Heart right ventricle (tissue), 16 donors: ENCODE measurements around the gene CUZD1. TPM values are rescaled to one million over a fixed set of nuclear protein-coding genes. Genes with fewer than 3 reads are reported as not detected.

Source experiments
- ATAC-seq, 8 donors: fragments of 200-7000 bp; cut with Tn5 transposase; one replicate each; pipeline ENCODE4 v1.9.1; 2020; ENCODE audit warnings: mild to moderate bottlenecking in 8 of 8, moderate library complexity in 8 of 8, moderate number of reproducible peaks in 1 of 8
- DNase-seq, 2 donors: peaks; one replicate each; pipeline ENCODE4 v3.0.0-alpha.2; 2020
- H3K27ac ChIP-seq, 10 donors: fragments of 200-600 bp; sonication (generic) in 2 of 10; one replicate each; pipeline versions ENCODE4 v1.5.0 to v1.8.0; 2020 to 2022; ENCODE audit warnings: mild to moderate bottlenecking in 3 of 10
- H3K27me3 ChIP-seq, 7 donors: fragments of 200-600 bp; one replicate each; pipeline ENCODE4 v1.8.0; 2021 to 2022; ENCODE audit warnings: mild to moderate bottlenecking in 2 of 7
- H3K36me3 ChIP-seq, 9 donors: fragments of 200-600 bp; sonication (generic) in 1 of 9; one replicate each; pipeline versions ENCODE4 v1.5.0 to v1.8.0; 2020 to 2022; ENCODE audit warnings: mild to moderate bottlenecking in 2 of 9
- H3K4me1 ChIP-seq, 9 donors: fragments of 200-600 bp; sonication (generic) in 1 of 9; one replicate each; pipeline versions ENCODE4 v1.5.0 to v1.8.0; 2020 to 2022; ENCODE audit warnings: mild to moderate bottlenecking in 4 of 9
- H3K4me3 ChIP-seq, 10 donors: fragments of 200-600 bp; sonication (generic) in 2 of 10; one replicate each; pipeline versions ENCODE4 v1.5.0 to v1.8.0; 2020 to 2022; ENCODE audit warnings: mild to moderate bottlenecking in 7 of 10, moderate library complexity in 2 of 10
- H3K9me3 ChIP-seq, 11 donors: fragments of 200-600 bp in 10 of 11; sonication (generic) in 2 of 11; one replicate each; pipeline versions ENCODE4 v1.5.0 to v1.8.0; 2013 to 2022; ENCODE audit warnings: mild to moderate bottlenecking in 2 of 11, control low read depth in 1 of 11, moderate library complexity in 1 of 11
- CTCF ChIP-seq, 9 donors: fragments of 200-600 bp; sonication (generic) in 2 of 9; IDR thresholded peaks; one replicate each; pipeline versions ENCODE4 v1.5.0 to v1.8.0; 2021 to 2022; ENCODE audit warnings: antibody characterized with exemption in 9 of 9, mild to moderate bottlenecking in 5 of 9, moderate library complexity in 1 of 9
- WGBS, 2 donors: extraction: QIAGEN DNeasy Blood & Tissue Kit; methylation state at CpG; one replicate each; pipeline ENCODE4 v1.1.7; 2013; ENCODE audit warnings: inconsistent platforms in 1 of 2; 5-methylcytosine and 5-hydroxymethylcytosine counted together
- intact Hi-C, 10 donors: fragments of 100-400 bp; cut with DNase I; formaldehyde crosslinking; loops; one replicate each; pipeline versions ENCODE4 v1.11.1 to v1.14.2; 2022
- polyA plus RNA-seq, 2 donors: library from polyadenylated mRNA; stranded (reverse); fragments of 200-250 nt; gene quantifications; one replicate each; pipeline ENCODE4 v1.2.3, GENCODE V29; 2013
- total RNA-seq, 10 donors: library from RNA; stranded (reverse); fragmentation: NEBNext Ultra II Directional in 3 of 10; extraction: Animal tissue kit (Norgen Biotek cat#: 25700) in 3 of 10; gene quantifications; one replicate each; pipeline versions ENCODE4 v1.2.1 to v1.2.4, GENCODE V29; 2021 to 2023
- donor health status: Arrhythmogenic right ventricular cardiomyopathy.
- donor health status: ischemic (EF 13 %, LVEDD 7.1; RV severe dilation, severe dysfunction).
- donor health status: healthy with polysubstance abuse.
- donor health status: DM: no; HTN: yes; CAD: no.
- donor health status: DM: no; HTN: no; CAD: no.
- donor health status: ischemic (EF 25% LVEDD 6.9; RV normal size, moderate dysfunction).
- donor health status: ischemic (EF 25% LVEDD 5.7; RV mildly dilated, moderate dysfunction).
- donor health status: healthy.
- donor health status: DM: yes; HTN: yes; CAD: no.
- donor health status: Ischemic cardiomyopathy.
- donor health status: ischemic (EF 35%, LVEDD 5.7; RV mildly dilated, moderate dysfunction).
- donor health status: nonischemic (EF 11% LVEDD 7.7; RV severe dilation, severe dysfunction).
- donor health status: DM: yes; HTN: yes; CAD: no.
- donor health status: PGD.
- donor health status: ischemic (EF 29% LVEDD 5.4; RV normal size, mild dysfunction).
- donor health status: nonischemic (EF 23%, LVEDD 6.1; RV moderate dilation, normal function).

CUZD1 gene
- total and polyA plus RNA-seq, 12 donors: 0.13 to 1.1 (median 0.24) TPM

- DNase-seq: no peak
- intact Hi-C loops: no loop called here
- no peaks in the 10 kb centered on the region for H3K27me3 ChIP-seq
- peaks cover 0 to 34% (median 0%) of the 10 kb centered on the region in 9 donors for H3K36me3 ChIP-seq
- no peaks in the 10 kb centered on the region for H3K4me1 ChIP-seq
- TF ChIP-seq CTCF (IDR thresholded peaks at IDR 0.05): no peak
- H3K27ac ChIP-seq: no peak overlapping the region
- ATAC-seq: no peak
- peaks cover 0 to 25% (median 4%) of the 10 kb centered on the region in 11 donors for H3K9me3 ChIP-seq
- 86 to 87% methylated on average over 4 of the region's 4 CpGs for WGBS, 2 donors
- no peak overlapping the region for H3K4me3 ChIP-seq
Observed at GRCh38 chr10:122838880-122839279, 6.8 kb downstream of the CUZD1 start.

GRCh38 chr10:122835908-122836307 lies 9.7 kb downstream of the CUZD1 start:
- H3K4me3 ChIP-seq: no peak overlapping the region
- ATAC-seq: no peak
- TF ChIP-seq CTCF (IDR thresholded peaks at IDR 0.05): no peak
- intact Hi-C loops: no loop called here
- no peaks in the 10 kb centered on the region for H3K4me1 ChIP-seq
- DNase-seq: no peak
- H3K27me3 ChIP-seq: no peaks in the 10 kb centered on the region
- H3K36me3 ChIP-seq: peaks cover 0 to 56% (median 0%) of the 10 kb centered on the region in 9 donors
- WGBS, 2 donors: 86 to 88% methylated on average over 2 of the region's 2 CpGs
- H3K9me3 ChIP-seq: peaks cover 0 to 8% (median 0%) of the 10 kb centered on the region in 11 donors
- H3K27ac ChIP-seq: no peak overlapping the region

- WGBS, 2 donors: 81 to 88% methylated on average over 1 of the region's 1 CpG
- Histone ChIP-seq H3K27ac (no peak overlapping the region), H3K27me3 (peaks cover 0 to 25% (median 0%) of the 10 kb centered on the region in 7 donors), H3K4me3 (no peak overlapping the region), H3K4me1 (no peaks in the 10 kb centered on the region), H3K9me3 (peaks cover 0 to 2% (median 0%) of the 10 kb centered on the region in 11 donors), H3K36me3 (peaks cover 0 to 44% (median 0%) of the 10 kb centered on the region in 9 donors)
- DNase-seq: no peak
- intact Hi-C loops: no loop called here
- ATAC-seq: no peak
- TF ChIP-seq CTCF (IDR thresholded peaks at IDR 0.05): no peak
Observed at GRCh38 chr10:122830965-122831353, 14.7 kb downstream of the CUZD1 start.

- DNase-seq (no peak), ATAC-seq (no peak)
- intact Hi-C loops: no loop called here
- Histone ChIP-seq H3K4me1 (no peaks in the 10 kb centered on the region), H3K9me3 (no peaks in the 10 kb centered on the region), H3K27ac (no peak overlapping the region), H3K36me3 (peaks cover 0 to 39% (median 0%) of the 10 kb centered on the region in 9 donors), H3K27me3 (peaks cover 0 to 28% (median 0%) of the 10 kb centered on the region in 7 donors), H3K4me3 (no peak overlapping the region)
- WGBS, 2 donors: 91 to 95% methylated on average over 6 of the region's 7 CpGs
- TF ChIP-seq CTCF (IDR thresholded peaks at IDR 0.05): no peak
Observed at GRCh38 chr10:122830273-122830964, 15.2 kb downstream of the CUZD1 start.
